Measurements from ENCODE around the gene CFAP73. TPM values are rescaled to one million over a fixed set of nuclear protein-coding genes. Genes with fewer than 3 reads are reported as not detected.

The CFAP73 gene
- total RNA-seq, 1 donor from 2014 or later: 7.3 TPM

DNA sequence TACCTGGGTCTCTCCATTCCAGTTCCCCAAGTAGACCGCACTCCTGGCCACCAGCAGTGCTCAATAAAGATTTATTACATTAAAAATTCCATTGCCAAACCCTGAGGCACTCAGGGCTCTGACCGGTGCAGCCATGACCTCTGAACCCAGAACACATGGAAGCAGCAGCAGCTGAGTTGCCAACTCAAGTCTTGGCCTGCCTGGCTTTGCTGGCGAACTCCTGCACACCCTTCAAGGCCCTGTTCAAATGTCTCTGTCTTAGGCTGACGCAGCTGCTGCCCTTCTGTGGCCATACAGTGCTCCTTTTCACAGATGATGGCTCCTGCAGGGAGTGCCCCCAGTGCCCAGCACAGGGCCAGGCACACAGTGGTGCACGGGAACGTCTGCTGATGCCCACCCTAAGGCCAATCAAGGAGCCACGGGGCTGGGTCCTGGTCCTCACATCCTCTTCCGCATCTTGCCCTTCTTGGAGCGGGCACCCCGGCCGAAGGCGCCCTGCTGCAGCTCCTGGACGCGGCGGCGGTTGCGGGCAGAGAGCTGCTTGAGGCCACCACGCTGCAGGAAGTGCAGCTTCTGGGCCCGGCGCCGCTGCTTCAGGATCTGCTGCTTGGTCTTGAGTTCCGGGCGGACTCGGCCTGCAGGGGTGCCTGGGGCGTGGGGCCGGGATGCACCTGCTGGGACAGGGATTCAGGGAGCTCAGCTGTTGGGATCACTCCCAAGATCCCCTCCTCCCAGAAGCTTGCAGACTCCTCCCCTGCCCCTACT lies 9.1 kb downstream of the CFAP73 start:
- peaks cover 10% of the 10 kb centered on the region for H3K4me1 ChIP-seq
- intact Hi-C loops (cut with DNase I): no loop called here
- no peak overlapping the region for H3K27ac ChIP-seq
- peaks cover 60% of the 10 kb centered on the region for H3K36me3 ChIP-seq
- TF ChIP-seq CTCF (IDR thresholded peaks at IDR 0.05): no peak
- no peak overlapping the region for H3K4me3 ChIP-seq
- H3K27me3 ChIP-seq (ENCODE audit: low read depth): peaks cover 23% of the 10 kb centered on the region
- DNase-seq (no peak), ATAC-seq (no peak)
- no peaks in the 10 kb centered on the region for H3K9me3 ChIP-seq

DNA sequence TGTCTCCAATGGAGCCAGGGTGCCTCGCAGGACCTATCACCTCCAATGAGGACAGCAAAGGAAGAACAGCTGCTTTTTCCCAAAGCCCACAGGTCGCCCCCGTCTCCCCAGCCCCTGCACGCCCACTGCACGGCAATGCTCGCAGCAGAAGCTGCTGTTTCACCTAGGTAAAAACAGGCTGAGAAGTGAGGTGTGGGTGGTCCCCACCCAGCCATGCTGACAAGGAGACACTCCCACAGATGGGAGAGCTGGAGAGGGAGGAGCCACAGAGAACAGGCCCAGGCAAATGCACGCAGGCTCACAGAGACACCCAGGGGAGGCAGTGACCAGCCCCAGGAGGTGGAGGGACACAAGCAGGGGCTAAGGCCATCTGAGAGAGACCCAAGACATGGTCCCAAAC lies 10.4 kb downstream of the CFAP73 start:
- no peaks in the 10 kb centered on the region for H3K9me3 ChIP-seq
- DNase-seq: no peak
- no peak for TF ChIP-seq CTCF (IDR thresholded peaks at IDR 0.05)
- peaks cover 10% of the 10 kb centered on the region for H3K27me3 ChIP-seq (ENCODE audit: low read depth)
- H3K4me1 ChIP-seq: no peaks in the 10 kb centered on the region
- H3K4me3 ChIP-seq: no peak overlapping the region
- no peak overlapping the region for H3K27ac ChIP-seq
- intact Hi-C loops (cut with DNase I): no loop called here
- no peak for ATAC-seq
- H3K36me3 ChIP-seq: peaks cover 73% of the 10 kb centered on the region

- Histone ChIP-seq H3K4me1 (no peaks in the 10 kb centered on the region), H3K27ac (no peak overlapping the region), H3K9me3 (no peaks in the 10 kb centered on the region), H3K27me3 (ENCODE audit: low read depth) (no peaks in the 10 kb centered on the region), H3K36me3 (peaks cover 89% of the 10 kb centered on the region), H3K4me3 (no peak overlapping the region)
- intact Hi-C loops (cut with DNase I): no loop called here
- no peak for TF ChIP-seq CTCF (IDR thresholded peaks at IDR 0.05)
- DNase-seq (no peak), ATAC-seq (no peak)
Observed at GRCh38 chr12:113161415-113162016, 12.0 kb downstream of the CFAP73 start.

DNA sequence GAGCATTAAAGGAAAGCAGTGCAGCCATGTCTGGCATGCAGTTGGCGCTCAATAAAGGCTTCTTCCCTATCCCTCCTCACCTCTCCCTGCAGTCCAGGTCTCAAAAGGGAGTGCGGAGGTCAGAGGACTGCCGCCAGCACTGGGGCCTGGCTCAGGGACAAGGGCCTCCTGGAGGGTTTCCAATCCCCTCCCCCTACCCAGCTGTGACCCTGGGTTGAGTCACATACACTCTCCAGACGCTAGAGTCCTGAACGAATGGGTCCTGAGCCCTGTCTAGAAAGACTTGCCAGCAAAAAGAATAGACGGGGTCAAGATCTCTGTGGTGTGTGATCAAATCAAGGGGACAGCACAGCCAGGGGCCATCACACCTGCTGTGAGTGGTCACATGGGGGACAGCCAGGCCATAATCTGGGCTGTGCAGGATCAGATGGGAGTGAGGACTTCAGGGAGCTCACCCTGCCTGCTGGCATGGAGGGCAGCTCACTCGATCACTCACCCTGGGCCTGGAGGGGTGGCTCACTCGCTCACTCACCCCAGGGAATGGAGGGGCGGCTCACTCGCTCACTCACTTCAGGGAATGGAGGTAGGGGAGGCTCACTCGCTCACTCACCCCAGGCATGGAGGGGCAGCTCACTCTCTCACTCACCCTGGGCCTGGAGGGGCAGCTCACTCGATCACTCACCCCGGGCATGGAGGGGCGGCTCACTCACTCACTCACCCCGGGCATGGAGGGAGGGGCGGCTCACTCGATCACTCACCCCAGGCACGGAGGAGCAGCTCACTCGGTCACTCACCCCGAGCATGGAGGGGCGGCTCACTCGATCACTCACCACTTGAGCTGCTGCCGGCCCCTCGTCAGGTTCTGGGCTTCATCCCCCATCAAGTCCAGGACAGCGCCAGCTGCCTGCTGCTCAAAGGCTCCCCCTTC lies 12.8 kb downstream of the CFAP73 start:
- ATAC-seq: no peak
- intact Hi-C loops (cut with DNase I): no loop called here
- DNase-seq: no peak
- H3K4me3 ChIP-seq: no peak overlapping the region
- no peaks in the 10 kb centered on the region for H3K4me1 ChIP-seq
- no peaks in the 10 kb centered on the region for H3K9me3 ChIP-seq
- no peak for TF ChIP-seq CTCF (IDR thresholded peaks at IDR 0.05)
- H3K36me3 ChIP-seq: peaks cover 97% of the 10 kb centered on the region
- no peaks in the 10 kb centered on the region for H3K27me3 ChIP-seq (ENCODE audit: low read depth)
- no peak overlapping the region for H3K27ac ChIP-seq

DNA sequence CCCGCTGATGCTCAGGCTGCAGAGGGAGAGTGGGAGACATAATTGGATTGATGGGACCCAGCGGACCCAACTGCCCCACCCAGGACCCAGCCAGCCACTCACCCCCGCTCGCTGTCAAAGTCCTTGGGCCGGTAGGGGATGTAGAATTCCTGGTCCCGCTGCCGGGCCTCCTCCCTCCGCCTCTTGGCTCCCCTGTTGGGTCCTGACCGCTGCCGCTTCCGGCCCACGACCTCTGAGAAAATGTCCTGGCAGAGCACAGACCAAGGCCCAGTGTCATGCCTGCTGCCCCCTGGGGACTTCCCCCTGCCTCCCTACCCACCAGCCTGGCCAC lies 13.5 kb downstream of the CFAP73 start:
- DNase-seq: no peak
- ATAC-seq: no peak
- Histone ChIP-seq H3K4me1 (no peaks in the 10 kb centered on the region), H3K4me3 (no peak overlapping the region), H3K36me3 (peaks cover 97% of the 10 kb centered on the region), H3K27me3 (ENCODE audit: low read depth) (no peaks in the 10 kb centered on the region), H3K9me3 (no peaks in the 10 kb centered on the region), H3K27ac (no peak overlapping the region)
- TF ChIP-seq CTCF (IDR thresholded peaks at IDR 0.05): no peak
- intact Hi-C loops (cut with DNase I): no loop called here

All from lower lobe of right lung (tissue), 2 donors.